Caki2 (cell line): ENCODE results near the gene CHRM4. TPM values are rescaled to one million over a fixed set of nuclear protein-coding genes. Genes with fewer than 3 reads are reported as not detected.
"Not testable (repeated sequence)": the region's sequence is repeated elsewhere in the genome, so short reads cannot be mapped to it uniquely, and the experiment has no call there.

Experiments
- DNase-seq: peaks from one replicate; pipeline ENCODE4 v3.0.0-alpha.2; 2015; ENCODE audit warnings: low read depth
- in situ Hi-C: cut with HindIII; loops from 2 replicates; pipeline ENCODE4 v1.10.0; 2016; ENCODE audit warnings: low sequenced_read_pairs, low pct_unique_long_range_greater_than_20kb, mixed read lengths
- total RNA-seq: library from RNA; depleted of rRNA; stranded (reverse); fragments of >200 nt; shearing (Covaris generic); gene quantifications from 2 replicates; pipeline ENCODE4 v1.2.3, GENCODE V29; 2014; ENCODE audit warnings: low replicate concordance

Gene CHRM4
- total RNA-seq, 1 experiment from 2014 or later, result not detected

- DNase-seq, result no peak
- in situ Hi-C loops, result no loop called here
These were observed 5.5 kb downstream of the CHRM4 start for GRCh38 chr11:46386005-46386578.

DNA sequence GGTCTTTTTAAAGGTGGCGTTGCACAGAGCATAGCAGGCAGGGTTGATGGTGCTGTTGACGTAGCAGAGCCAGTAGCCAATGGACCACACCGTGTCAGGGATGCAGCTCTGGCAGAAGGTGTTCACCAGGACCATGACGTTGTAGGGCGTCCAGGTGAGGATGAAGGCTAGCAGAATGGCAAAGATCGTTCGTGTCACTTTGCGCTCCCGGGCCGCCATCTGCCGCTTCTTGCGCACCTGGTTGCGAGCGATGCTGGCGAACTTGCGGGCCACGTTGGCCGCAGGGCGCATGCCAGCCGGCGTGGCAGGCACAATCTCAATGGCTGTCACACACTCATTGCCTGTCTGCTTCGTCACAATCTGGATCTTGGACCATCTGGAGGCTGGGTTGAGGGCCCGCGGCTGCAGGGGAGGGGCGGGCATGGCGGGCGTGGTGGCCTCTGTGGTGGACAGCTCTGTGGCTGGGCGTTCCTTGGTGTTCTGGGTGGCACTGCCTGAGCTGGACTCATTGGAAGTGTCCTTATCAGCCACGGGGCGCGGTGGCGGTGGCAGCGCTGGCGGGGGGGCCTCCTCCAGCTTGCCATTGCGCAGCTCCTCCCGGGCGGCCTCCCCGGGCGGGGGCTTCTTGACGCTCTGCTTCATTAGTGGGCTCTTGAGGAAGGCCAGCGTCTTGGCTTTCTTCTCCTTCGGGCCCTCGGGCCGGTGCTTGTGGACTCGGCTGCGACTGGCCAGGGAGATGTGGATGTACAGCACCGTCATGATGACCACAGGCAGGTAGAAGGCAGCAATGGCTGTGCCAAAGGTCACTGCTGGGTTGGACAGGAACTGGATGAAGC lies 6.2 kb downstream of the CHRM4 start:
- in situ Hi-C loops, result no loop called here

GRCh38 chr11:46383974-46384701 lies 7.4 kb downstream of the CHRM4 start:
- DNase-seq, result no peak
- in situ Hi-C loops, result no loop called here

More for the DNA sequence above, 6.2 kb downstream of the CHRM4 start:
- DNase-seq, result no peak

DNA sequence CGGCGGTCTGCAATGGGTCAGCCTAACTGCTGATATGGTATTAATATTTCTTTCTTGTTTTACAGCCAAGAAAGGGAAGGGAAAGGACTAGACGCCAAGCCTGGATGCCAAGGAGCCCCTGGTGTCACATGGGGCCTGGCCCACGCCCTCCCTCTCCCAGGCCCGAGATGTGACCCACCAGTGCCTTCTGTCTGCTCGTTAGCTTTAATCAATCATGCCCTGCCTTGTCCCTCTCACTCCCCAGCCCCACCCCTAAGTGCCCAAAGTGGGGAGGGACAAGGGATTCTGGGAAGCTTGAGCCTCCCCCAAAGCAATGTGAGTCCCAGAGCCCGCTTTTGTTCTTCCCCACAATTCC lies 8.2 kb downstream of the CHRM4 start:
- no peak for DNase-seq
- in situ Hi-C loops, result no loop called here

- no peak for DNase-seq
- in situ Hi-C loops, result no loop called here
These were observed 8.8 kb downstream of the CHRM4 start for GRCh38 chr11:46382646-46383403.

DNA sequence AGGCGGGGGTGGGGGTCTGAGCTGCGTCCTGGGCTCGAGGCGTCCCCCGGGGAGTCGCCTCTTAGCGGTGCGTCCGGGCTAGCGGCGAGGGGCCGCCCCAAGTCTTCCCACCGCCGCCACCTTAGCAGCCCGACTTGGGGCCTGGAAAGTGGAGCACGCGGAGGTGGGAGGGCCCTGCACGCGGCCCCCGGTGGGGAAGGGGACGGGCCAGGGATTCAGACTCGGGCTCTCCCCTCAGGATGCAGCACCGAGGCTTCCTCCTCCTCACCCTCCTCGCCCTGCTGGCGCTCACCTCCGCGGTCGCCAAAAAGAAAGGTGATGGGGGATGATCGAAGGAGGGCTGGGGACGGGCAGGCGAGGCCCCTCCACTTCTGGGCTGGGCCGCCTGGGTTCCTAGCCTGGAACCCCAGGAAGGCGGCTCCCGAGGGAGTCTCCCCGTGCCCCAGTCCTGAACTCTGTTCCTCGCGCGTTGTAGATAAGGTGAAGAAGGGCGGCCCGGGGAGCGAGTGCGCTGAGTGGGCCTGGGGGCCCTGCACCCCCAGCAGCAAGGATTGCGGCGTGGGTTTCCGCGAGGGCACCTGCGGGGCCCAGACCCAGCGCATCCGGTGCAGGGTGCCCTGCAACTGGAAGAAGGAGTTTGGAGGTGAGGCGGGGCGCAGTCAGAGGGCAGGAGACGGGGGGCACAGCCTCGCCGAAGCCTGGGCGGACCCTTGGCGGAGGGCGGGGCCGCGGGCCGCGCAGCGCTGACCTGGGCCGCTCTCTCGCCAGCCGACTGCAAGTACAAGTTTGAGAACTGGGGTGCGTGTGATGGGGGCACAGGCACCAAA lies 9.5 kb downstream of the CHRM4 start:
- no peak for DNase-seq
- in situ Hi-C loops, result no loop called here

GRCh38 chr11:46381048-46381818 lies 10.3 kb downstream of the CHRM4 start, which contains the start of gene MDK:
MDK (plus strand) TSS chr11:46381669; CDS start chr11:46382058, 389 bp downstream.
- in situ Hi-C loops, result no loop called here
- DNase-seq, result no peak

DNA sequence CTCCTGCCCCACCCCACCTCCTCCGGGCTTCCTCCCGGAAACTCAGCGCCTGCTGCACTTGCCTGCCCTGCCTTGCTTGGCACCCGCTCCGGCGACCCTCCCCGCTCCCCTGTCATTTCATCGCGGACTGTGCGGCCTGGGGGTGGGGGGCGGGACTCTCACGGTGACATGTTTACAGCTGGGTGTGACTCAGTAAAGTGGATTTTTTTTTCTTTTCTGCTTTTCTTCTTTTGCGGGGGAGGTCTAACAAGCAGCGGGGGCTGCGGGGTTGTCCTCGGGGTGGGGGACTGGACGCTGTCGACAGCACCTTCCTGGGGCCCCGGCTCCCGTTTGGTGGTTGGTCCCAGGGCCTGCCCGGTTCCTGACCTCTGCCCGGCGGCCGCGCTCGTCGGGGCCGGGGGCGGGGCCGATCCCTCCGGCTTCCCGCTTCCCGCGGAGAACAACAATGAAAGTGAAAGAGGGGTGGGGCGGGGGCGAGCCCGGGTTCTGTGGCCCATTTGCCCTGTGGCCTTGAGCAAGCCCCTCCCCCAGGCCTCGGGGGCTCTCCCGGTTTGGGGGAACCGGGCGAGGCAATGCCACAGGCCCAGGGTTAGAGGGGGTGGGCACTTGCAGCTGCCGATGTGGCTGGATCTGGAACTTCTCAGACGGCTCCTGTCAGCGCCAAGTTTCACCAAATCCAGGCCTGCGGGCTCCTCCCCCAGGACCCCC lies 11.1 kb downstream of the CHRM4 start:
- in situ Hi-C loops, result no loop called here
- DNase-seq, result no peak

- in situ Hi-C loops, DNase-seq: not testable (repeated sequence)
These were observed 11.9 kb downstream of the CHRM4 start for GRCh38 chr11:46379482-46380293.

DNA sequence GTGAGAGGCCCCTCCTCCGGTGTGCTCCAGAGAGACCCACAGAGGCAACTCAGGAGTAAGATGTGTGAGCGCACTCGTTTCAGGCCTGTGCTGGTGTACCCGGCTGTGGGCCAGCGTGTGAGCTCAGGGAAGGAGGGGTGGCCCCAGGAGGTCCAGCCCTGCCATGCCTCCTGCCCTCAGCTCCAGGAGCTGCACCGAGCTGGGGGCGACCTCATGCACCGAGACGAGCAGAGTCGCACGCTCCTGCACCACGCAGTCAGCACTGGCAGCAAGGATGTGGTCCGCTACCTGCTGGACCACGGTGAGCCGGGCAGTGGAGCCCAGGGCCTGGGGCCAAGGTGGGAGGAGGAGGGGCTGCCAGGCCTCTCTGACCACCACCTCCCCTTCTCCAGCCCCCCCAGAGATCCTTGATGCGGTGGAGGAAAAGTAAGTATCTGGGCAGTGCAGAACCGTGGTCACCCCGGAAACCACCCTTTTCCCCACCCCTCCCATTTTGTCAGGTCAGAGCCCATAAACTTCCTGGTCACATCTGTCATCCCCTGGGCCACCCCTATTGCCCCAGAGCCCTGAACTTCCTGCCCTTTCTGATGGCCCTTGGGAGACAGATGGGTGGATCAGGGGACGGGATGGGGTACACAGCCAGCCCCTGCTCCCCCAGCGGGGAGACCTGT lies 12.6 kb downstream of the CHRM4 start:
- in situ Hi-C loops, result no loop called here
- DNase-seq, result no peak

DNA sequence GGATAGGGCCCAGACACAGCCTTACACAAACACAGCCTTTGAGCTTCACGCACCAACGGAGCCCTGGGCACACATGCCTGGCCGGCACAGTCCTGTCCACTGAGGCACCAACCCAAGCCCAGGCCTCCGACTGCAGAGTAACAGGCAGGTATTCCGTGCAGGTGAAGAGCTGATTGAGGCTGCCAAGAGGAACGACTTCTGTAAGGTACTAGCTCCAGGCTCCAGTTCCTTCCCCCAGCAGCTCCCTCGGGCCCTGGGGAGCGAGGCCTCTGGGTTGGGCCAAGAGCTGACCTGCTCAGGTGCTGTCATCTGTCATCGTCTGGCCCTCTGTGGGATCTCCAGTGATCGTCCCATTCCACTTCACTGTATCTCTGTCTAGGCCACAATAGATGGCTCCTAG lies 13.3 kb downstream of the CHRM4 start:
- DNase-seq, result no peak
- in situ Hi-C loops, result no loop called here

GRCh38 chr11:46377831-46378230 lies 13.7 kb downstream of the CHRM4 start:
- in situ Hi-C loops, result no loop called here
- no peak for DNase-seq

DNA sequence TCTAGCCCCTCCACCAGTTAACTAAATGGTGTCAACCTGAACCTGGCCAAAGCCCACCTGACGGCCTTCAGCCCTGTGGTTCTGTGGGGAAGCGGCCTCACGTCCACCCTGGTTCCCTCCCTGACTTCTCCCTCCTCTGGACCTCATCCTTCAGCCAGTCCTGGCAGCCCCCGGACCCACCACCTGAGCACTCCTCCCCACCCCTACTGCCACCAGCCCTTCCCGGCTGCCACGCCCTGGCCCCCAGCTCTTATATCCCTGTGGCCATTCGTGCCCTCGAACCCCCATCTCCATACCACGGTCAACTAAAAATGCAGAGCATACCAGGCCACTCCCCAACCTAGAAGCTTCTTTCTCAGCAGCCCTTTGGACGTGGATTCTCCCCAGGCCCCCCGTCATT lies 14.3 kb downstream of the CHRM4 start:
- DNase-seq, result no peak
- in situ Hi-C loops, result no loop called here

DNA sequence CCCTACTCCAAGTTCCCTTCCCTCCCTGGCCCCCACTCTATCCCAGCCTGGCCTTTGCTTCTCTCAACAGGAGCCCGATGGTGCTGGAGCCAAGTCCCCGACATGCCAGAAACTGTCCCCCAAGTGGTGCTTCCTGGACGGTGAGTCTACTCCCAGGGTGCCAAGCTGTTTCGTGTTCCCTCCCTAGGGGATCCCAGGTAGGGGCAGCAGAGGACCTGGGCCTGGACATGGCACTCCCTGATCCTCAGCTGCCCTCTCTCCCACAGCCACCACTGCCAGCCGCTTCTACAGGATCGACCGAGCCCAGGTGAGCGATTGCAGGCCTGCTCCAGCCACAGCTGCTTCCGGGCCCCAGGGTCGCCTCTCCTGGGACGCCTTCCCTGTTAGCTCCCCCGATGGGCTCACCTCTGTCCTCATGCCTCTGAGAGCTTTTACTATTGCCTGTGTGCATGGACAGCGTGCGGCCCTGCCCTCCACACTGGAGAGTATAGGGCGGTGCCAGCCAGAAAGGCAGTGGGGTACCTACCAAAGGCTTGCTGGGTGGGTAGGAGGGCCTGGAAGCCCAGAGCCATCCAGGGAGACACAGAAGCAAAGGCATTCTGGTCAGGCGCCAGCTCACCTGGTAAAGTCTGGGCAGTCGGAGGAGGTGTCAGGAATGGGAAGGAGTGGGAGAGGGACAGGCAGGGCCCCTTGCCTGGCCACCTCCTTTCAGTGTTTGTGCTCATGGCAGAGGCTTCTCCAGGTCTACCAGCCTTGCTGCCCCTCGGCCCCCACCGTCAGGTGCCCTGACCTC lies 15.1 kb downstream of the CHRM4 start:
- DNase-seq, result no peak
- in situ Hi-C loops, result no loop called here
